GM06990 (cell line): ENCODE data around the gene LRCH4.

Source experiments
- DNase-seq: peaks from one replicate; pipeline ENCODE4 v3.0.0-alpha.2; 2011; ENCODE audit not compliant: insufficient read length; ENCODE audit errors: extremely low read depth
- H3K27me3 ChIP-seq: replicated peaks from 2 replicates; pipeline ENCODE4 v1.6.0; 2011; ENCODE audit warnings: low read length; ENCODE audit not compliant: control insufficient read depth, insufficient read depth
- H3K36me3 ChIP-seq: 2 replicates; pipeline ENCODE4 v1.5.1; 2011; ENCODE audit warnings: low read length; ENCODE audit not compliant: control insufficient read depth, insufficient read depth
- H3K4me3 ChIP-seq: replicated peaks from 2 replicates; pipeline ENCODE4 v1.5.1; 2011; ENCODE audit warnings: low read depth, mild to moderate bottlenecking, control low read depth, low read length
- TF ChIP-seq, protein P1 (sequence below): IDR thresholded peaks from 2 replicates; pipeline ENCODE4 v1.5.1; 2011; ENCODE audit warnings: low read length, control low read depth, mild to moderate bottlenecking, inconsistent platforms; ENCODE audit not compliant: insufficient read depth, poor library complexity, severe bottlenecking

Gene LRCH4

GRCh38 chr7:100626530-100627237 is 40.8 kb upstream of the LRCH4 start:
- Histone ChIP-seq H3K36me3 (no peaks in the 10 kb centered on the region), H3K27me3 (no peaks in the 10 kb centered on the region), H3K4me3 (peak overlapping the region; percentile 56)
- TF ChIP-seq, protein P1, sequence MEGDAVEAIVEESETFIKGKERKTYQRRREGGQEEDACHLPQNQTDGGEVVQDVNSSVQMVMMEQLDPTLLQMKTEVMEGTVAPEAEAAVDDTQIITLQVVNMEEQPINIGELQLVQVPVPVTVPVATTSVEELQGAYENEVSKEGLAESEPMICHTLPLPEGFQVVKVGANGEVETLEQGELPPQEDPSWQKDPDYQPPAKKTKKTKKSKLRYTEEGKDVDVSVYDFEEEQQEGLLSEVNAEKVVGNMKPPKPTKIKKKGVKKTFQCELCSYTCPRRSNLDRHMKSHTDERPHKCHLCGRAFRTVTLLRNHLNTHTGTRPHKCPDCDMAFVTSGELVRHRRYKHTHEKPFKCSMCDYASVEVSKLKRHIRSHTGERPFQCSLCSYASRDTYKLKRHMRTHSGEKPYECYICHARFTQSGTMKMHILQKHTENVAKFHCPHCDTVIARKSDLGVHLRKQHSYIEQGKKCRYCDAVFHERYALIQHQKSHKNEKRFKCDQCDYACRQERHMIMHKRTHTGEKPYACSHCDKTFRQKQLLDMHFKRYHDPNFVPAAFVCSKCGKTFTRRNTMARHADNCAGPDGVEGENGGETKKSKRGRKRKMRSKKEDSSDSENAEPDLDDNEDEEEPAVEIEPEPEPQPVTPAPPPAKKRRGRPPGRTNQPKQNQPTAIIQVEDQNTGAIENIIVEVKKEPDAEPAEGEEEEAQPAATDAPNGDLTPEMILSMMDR: no peak
- DNase-seq: peak; percentile 88

DNA sequence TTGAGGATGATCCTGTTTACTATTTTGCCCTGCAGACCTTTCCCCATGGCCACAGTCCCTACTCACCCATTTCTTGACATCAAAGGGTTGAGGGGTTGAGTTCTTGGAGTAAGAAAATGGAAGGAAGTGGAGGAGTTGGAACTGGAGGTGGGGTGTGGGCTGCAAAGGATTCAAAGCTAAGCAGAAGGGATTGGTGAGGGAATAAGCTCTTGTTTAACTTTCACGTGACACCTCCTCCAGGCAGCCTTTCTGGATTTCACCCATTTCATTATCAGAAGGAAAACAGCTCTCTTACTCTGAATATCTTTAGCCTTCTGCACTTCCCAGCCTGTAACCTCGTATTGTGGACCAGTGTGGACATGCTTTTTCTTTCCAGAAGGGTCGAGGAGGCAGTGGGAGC is 40.1 kb upstream of the LRCH4 start:
- Histone ChIP-seq H3K27me3 (no peaks in the 10 kb centered on the region), H3K4me3 (no peak overlapping the region), H3K36me3 (no peaks in the 10 kb centered on the region)
- DNase-seq: no peak
- TF ChIP-seq, protein P1: no peak

- H3K36me3 ChIP-seq: no peaks in the 10 kb centered on the region
These were observed 38.3 kb upstream of the LRCH4 start for GRCh38 chr7:100623951-100624824.

GRCh38 chr7:100621554-100621953 is 35.6 kb upstream of the LRCH4 start:
- Histone ChIP-seq H3K27me3 (no peaks in the 10 kb centered on the region), H3K36me3 (no peaks in the 10 kb centered on the region), H3K4me3 (no peak overlapping the region)
- TF ChIP-seq, protein P1: no peak
- DNase-seq: no peak

More at GRCh38 chr7:100623951-100624824, 38.3 kb upstream of the LRCH4 start:
- no peak for DNase-seq
- Histone ChIP-seq H3K4me3 (no peak overlapping the region), H3K27me3 (no peaks in the 10 kb centered on the region)
- TF ChIP-seq, protein P1: no peak

DNA sequence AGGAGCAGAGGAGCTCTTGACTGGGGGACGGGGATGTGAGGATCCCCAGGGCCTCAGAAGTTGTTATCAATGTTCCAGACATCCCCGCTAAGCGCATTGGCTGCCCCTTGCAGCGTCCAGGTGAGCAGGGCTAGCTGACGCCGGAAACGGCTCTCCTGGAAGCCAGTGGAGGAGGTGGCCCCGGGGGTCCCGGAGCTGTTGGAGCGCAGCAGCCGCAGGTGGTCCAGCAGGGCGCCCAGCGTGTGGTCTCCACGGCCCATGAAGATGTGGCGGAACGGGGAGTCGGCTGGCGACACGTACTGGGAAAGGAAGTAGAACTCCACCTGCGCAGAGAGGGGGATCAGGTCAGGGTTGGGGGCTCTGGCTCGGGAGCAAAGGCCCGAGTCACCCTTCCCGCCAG is 34.9 kb upstream of the LRCH4 start:
- Histone ChIP-seq H3K36me3 (no peaks in the 10 kb centered on the region), H3K4me3 (no peak overlapping the region), H3K27me3 (no peaks in the 10 kb centered on the region)
- no peak for DNase-seq
- TF ChIP-seq, protein P1: no peak
